Stimulated activated CD4-positive, alpha-beta T cell treated with anti-CD3 and anti-CD28 coated beads, Interleukin-4, amount 100 ng/mL, for 48 hours (primary cell): ENCODE measurements around the gene INPP5J.
"Not testable (repeated sequence)": the region's sequence is repeated elsewhere in the genome, so short reads cannot be mapped to it uniquely, and the experiment has no call there.

ENCODE experiments used
- DNase-seq, 2 donors: peaks; one replicate each; pipeline ENCODE4 v3.0.0-alpha.2; 2020; ENCODE audit warnings: low read depth in 2 of 2

Gene INPP5J

GRCh38 chr22:31102441-31103081 lies 20.2 kb upstream of the INPP5J start:
- DNase-seq = no peak

- no peak for DNase-seq
Observed at GRCh38 chr22:31103111-31103510, 19.7 kb upstream of the INPP5J start.

GRCh38 chr22:31103899-31104694 lies 18.7 kb upstream of the INPP5J start:
- DNase-seq = no peak

GRCh38 chr22:31104869-31105268 lies 17.9 kb upstream of the INPP5J start:
- DNase-seq = no peak

DNA sequence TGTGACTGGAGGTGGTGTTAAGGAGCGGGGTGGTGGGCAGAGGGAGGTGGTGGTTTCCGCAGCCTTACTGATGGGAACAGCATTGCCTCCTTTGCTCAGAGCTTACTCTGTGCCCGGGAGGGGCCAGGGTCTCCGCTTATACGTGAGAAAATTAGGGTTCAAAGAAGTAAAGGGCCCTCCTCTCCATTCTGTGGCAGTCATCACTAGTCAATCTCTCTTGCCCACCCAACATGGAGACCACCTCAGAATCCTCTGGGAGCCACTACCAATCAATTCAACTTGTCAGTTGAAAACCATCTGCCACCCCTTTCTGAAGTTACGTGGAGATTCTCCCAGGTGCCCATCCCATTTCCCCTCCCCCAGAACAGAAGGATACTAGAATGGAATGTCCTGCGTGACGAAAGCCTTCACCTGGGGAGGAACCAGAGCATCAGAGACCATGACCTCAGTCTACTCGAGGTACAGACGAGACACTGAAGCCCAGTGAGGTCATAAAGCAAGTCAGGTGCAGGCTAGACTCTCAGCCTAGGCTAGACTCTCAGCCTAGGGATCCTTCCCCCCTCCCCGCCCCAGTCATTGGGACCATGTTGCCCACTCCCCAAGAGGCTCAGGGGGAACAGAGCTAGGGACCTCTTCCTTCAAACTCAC lies 17.4 kb upstream of the INPP5J start:
- no peak for DNase-seq

DNA sequence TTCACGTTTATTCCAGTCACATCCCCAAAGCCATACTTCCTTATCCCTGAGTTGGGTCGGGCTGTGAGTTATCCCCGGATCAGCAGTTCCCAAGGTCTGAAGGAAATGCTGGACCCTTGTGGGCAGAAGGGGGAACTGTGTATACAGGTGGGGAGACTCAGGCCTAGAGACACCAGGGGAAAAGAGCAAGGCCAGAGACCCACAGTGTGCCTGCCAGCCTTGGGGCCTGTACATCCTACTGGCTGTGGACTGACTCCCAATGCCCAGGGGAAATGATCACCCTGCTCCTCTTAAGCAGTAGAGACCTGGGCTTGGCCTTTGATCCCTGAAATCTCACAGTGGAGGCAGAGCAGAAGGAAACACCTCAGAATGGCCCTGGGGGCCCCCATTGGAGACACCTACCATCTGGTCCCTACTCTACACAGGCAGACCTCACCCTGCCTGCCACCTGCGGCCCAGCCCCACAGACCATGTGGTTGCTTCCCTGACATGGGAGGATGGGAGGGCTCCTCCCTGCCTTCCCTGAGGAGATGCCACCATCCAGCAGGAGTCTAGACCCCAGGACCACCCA lies 16.7 kb upstream of the INPP5J start:
- DNase-seq = no peak

DNA sequence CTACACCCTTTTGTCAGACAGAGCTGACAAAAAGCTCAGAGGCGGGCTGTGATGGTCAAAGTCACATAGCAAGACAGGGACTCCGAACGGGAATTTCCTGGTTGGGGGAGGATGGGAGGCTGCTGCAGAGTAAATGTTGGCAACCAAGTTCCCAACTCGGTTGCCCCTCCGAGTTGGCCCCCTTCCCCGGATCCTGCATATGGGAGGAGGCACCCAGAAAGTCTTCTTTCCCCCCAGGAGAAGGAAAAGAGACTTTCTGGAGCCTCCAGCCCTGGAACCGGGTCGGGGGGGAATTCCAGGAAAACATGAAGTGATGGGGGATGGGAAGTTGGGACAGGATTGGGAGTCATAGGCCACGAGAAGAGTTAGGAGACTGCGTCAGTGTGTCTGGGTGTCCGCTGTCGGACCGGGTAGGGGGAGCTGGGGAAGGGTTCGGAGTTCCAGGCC lies 16.0 kb upstream of the INPP5J start:
- DNase-seq = no peak

DNA sequence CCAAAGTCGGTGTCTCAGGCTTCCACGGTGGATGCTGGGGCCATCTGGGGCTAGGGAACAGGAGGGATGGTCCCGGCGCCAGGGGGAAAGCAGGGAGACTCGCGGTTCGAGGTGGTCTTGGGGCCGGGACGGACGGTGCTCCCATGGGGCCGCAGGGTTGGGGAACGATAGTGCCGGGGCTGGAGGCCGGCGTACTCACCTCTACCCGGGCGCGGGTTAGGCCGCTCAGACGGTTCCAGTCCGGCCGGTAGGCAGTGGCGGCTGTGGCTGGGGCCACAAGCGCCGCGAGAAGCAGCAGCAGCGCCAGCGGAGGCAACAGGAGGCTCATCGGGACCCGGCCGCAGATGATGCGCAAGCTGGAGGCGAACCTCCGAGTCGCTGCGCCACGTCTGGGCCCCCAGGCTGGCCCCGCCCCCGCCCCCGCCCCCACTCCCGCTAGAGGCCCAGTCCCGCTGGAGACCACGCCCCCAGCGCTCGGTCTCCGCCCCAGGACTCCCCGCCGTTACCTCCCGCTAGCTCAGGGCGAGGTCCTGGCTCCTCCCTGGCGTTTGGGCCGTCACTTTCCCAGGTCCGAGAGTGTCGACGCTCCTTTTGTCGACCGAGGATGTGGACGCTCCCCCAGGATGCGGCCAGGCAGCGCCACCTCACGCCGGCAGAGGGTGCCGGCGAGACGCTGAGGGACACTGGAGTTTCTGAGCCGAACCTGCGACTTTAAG lies 15.4 kb upstream of the INPP5J start, which contains the start of gene SELENOM:
TSS of gene SELENOM (minus strand) at position 391 of the 716 bp plus-strand sequence. CDS start at position 328, 63 bp downstream.
- DNase-seq = peak; percentile 77 to 90

- no peak for DNase-seq
Observed at GRCh38 chr22:31107894-31108218, 14.9 kb upstream of the INPP5J start.

- not testable (repeated sequence) for DNase-seq
Observed at GRCh38 chr22:31112547-31113091, 10.1 kb upstream of the INPP5J start.

- no peak for DNase-seq
Observed at GRCh38 chr22:31118046-31118820, 4.5 kb upstream of the INPP5J start.

DNA sequence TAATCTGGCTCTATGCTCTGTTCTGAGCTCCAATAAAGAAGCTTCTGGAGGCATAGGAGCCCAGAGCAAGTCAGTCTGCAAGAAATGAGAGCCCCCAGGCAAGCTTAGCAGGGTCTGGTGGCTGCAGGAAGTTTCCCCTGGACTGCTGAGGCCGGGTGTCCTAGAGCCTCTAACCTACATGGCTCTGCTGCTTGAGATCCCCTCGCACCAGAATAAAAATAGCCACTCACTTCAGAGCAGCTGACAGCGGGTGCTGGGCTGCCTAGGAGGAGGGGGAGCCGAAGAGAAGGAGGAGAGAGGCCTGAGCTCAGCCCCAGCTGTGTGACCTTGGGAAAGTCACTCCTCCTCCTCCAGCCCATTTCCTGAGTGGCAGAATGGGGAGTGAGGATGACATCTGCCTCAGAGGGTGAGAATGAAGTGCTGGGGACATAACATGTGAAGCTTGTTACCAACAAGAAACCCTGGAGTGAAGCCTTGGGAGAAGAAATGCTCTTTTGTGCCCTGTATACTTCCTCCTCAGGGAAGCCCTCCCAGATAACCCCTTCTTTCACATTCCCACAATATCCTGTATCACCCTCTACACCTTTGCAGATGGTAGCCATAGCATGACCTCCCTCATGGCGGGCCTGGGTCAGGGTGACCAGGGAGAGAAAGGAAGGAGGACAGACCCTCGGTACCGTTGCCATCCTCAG lies 3.6 kb upstream of the INPP5J start:
- no peak for DNase-seq

DNA sequence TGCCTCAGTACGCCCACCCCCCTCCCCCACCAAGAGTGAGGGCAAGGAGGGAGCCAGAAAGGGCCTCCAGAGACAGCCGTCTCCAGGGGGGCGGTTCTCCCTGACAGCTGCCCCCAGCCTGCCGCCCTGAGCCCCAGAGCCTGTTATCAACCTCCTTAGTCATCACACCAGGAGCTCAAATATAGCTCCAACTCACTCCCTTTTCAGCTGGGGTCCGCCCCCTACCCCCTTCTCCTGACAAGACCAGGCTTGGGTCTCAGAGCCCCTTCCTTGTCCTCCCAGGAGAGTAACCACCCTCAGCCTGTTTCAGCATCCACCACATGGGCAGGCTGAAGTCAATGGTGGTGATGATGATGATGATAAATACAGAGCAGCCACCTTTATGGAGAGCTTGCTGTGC lies 2.5 kb upstream of the INPP5J start:
- no peak for DNase-seq

DNA sequence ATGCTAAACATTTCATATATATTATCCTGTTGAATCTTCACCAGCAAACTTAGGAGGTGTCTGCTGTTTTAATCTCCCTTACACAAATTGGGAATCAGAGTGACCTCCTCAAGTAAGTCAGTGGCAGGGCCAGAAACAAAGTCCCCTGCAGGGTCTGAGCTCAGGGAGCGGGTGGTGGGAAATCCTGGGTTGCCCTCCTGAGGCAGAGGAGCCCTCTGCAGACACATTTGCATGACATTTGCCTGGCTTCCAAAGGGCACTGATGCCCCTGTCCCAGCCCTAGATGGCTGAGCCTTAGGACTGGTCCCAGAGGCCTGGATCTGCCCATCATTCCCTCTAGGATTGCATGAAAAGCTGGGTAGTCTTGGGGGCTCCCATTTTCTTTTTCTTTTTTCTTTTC lies 2.1 kb upstream of the INPP5J start:
- DNase-seq = no peak

GRCh38 chr22:31121403-31121802 lies 1.4 kb upstream of the INPP5J start:
- no peak for DNase-seq

- no peak for DNase-seq
Observed at GRCh38 chr22:31122196-31122531, 602 bp upstream of the INPP5J start.

- DNase-seq = no peak
Observed at GRCh38 chr22:31123292-31123602, 481 bp downstream of the INPP5J start.

DNA sequence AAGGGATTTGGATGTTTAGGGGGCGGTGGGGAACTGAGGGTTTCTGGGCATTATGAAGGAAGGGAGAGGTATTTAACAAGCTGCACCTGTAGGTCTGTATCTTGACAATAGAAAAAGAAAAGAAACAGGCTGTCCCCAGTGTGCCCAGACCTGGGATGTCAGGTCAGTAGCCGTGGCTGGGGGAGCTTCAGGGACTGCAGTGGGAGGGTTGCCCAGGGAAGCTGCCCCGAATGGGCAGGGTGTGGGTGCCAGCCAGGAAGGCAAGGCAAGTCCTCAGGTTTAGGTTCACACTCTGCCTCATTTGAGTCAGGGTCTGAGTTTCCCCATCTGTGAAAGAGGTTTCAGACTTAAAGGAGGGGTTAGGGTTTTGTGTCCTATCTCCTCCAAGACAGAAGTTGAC lies 1.5 kb downstream of the INPP5J start:
- no peak for DNase-seq

DNA sequence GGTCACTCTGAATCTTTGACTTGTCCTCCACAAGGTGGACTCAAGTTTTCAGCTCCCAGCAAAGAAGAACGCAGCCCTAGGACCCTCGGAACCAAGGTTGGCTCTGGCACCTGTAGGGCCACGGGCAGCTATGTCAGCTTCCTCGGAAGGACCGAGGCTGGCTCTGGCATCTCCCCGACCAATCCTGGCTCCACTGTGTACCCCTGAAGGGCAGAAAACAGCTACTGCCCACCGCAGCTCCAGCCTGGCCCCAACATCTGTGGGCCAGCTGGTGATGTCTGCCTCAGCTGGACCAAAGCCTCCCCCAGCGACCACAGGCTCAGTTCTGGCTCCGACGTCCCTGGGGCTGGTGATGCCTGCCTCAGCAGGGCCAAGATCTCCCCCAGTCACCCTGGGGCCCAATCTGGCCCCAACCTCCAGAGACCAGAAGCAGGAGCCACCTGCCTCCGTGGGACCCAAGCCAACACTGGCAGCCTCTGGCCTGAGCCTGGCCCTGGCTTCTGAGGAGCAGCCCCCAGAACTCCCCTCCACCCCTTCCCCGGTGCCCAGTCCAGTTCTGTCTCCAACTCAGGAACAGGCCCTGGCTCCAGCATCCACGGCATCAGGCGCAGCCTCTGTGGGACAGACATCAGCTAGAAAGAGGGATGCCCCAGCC lies 2.2 kb downstream of the INPP5J start:
- no peak for DNase-seq

DNA sequence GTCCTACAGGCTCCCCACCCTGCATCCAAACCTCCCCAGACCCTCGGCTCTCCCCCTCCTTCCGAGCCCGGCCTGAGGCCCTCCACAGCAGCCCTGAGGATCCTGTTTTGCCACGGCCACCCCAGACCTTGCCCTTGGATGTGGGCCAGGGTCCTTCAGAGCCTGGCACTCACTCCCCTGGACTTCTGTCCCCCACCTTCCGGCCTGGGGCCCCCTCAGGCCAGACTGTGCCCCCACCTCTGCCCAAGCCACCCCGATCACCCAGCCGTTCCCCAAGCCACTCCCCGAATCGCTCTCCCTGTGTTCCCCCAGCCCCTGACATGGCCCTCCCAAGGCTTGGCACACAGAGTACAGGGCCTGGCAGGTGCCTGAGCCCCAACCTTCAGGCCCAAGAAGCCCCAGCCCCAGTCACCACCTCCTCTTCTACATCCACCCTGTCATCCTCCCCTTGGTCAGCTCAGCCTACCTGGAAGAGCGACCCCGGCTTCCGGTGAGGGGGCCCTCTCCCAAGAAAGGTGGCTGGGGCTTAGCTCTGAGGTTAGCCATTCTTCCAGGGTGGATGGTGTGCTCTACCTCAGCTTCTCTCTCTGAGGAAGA lies 2.9 kb downstream of the INPP5J start:
- DNase-seq = no peak
